NCI-H526 (cell line): Measurements from ENCODE around the gene IGF1R.

Experiments used
- DNase-seq, 2 experiments: peaks; one replicate each; lab custom pipeline; 2025; lab: John Stamatoyannopoulos, UW

IGF1R gene

GRCh38 chr15:98725874-98726273 is 77.5 kb downstream of the IGF1R start:
- no peak for DNase-seq

DNA sequence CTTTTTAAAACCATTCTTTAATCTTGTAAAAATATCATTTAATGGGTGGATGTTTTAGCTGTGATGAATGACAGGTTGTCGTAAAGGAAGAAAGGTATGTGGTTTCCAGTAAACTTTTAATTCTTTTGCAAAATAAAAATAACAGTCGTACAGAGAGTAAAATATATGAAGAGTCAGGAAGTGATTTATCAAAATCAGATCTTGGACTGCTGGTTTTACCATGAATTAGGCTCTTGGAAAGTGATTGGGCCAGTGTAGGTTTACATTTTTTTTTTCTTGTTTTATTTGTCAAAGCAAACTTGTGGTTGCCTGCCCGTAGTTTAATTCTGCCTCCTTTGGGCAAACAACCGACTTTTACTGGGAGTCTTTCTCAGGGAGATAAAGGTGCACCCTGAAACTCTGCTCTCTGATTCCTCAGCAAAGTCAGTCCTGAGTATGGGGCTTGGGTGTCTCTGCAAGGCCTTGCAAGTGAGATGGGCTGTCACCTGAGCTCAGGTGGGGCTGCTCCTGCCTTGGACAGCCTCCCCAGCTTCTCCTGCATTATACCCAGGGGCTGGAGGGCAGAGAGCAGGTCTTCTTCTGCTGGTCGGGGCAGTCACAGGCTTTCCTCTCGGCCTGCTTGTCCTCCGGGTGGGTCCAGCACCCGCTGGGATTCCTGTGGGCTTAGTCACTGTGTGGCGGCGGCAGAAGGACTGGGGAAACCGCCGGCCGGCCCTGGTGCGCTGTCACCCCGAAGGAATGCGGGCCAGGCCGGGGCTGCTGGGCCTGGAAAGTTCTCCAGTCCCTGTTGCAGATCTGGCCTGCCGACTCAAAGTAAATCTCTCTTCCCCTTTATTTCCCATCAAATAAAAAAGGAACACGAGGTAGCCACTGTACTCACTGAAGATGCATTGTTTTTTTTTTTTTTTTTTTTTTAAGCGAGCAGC is 79.0 kb downstream of the IGF1R start:
- DNase-seq = no peak

GRCh38 chr15:98728082-98728810 is 79.9 kb downstream of the IGF1R start:
- DNase-seq = no peak

DNA sequence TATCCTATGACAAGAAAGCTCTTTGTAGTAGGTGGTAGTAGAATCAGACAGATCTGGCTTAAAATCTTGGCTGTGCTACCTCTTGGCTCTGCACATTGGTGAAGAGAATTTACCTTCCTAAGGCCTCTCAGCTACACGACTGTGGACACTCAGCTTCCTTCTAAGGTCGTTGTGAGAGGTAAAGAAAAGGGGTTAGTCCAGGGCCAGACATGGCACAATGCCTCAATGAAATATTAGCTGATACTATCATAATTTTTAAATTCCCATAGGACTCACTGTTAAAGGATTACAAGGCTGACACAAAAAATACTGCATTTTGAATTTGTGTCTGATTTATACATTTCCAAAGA is 80.4 kb downstream of the IGF1R start:
- no peak for DNase-seq

- DNase-seq = no peak
These were observed 81.2 kb downstream of the IGF1R start for GRCh38 chr15:98729446-98730042.

GRCh38 chr15:98730860-98731711 is 82.7 kb downstream of the IGF1R start:
- no peak for DNase-seq

DNA sequence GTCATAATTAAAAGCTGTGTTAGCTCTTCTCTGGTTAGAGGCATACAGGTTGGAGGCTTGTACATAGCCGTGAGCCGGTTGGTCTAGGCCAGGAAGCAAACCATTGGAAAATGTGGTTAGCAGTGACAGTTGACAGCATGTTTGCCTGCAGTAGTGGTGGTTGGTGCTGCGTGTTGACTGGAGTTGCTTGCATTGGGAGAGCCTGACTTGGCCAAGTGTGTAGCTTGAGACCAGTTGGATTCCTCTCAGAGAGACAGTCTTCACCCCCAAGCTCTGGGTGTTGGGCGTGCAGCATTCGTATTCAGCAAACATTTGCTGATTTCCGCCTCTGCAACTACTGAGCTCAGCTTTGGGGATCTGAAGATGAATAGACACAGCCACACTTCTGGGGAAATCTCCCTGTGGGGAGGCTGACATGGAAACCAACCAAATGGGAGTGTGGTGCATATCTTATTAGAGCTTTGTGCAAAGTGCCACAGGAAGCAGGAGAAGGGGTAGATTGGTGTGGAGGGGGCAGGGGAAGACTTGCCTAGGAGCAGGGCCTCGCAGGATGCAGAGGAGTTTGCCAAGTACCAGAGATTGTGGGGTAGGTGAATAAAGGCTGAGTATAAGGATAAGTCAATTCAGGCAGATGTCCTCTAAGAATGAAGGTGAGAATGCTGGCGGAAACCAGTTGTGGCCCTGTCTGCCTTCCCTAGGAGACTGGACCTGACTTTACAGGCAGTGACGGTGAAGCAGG is 83.5 kb downstream of the IGF1R start:
- no peak for DNase-seq

- no peak for DNase-seq
These were observed 84.8 kb downstream of the IGF1R start for GRCh38 chr15:98733098-98733497.

DNA sequence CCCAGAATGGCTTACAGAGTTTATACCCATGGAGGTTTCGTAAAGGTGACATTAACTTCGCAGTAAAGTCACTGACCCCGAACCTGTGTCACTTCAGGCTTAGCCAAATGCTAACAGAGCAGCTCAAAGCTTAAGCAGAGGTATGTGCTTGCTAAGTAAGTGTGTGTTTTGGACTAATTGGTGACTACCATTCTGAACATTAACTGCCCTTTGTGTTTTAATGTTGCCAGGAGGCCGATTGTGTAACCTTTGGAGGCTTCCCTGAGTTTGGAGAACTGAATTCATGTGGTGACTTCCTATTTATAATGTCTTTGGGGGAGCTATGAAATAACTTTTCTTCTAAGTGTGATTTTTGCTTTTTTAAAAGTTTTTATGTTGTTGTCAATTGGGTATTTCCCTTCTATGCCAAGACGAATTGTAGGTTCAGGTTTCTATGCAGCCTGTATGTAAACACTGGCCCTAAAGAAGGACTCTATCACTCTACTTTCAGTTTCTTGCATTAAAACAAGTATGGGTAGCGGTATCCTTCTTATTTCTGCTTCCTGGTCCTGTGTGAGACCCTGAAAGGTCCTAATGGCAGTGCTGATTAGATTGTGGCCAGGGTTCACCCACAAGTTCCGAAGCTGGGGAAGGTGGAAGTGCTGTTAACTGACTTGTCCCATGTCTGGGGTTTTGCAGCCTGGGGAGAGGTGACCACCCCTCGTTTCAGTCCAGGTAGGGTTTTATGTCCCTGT is 86.3 kb downstream of the IGF1R start:
- DNase-seq = no peak

GRCh38 chr15:98735304-98735703 is 87.0 kb downstream of the IGF1R start:
- DNase-seq = no peak

GRCh38 chr15:98735895-98736617 is 87.7 kb downstream of the IGF1R start:
- no peak for DNase-seq

- no peak for DNase-seq
These were observed 88.8 kb downstream of the IGF1R start for GRCh38 chr15:98737159-98737558.

GRCh38 chr15:98737721-98738120 is 89.4 kb downstream of the IGF1R start:
- no peak for DNase-seq

DNA sequence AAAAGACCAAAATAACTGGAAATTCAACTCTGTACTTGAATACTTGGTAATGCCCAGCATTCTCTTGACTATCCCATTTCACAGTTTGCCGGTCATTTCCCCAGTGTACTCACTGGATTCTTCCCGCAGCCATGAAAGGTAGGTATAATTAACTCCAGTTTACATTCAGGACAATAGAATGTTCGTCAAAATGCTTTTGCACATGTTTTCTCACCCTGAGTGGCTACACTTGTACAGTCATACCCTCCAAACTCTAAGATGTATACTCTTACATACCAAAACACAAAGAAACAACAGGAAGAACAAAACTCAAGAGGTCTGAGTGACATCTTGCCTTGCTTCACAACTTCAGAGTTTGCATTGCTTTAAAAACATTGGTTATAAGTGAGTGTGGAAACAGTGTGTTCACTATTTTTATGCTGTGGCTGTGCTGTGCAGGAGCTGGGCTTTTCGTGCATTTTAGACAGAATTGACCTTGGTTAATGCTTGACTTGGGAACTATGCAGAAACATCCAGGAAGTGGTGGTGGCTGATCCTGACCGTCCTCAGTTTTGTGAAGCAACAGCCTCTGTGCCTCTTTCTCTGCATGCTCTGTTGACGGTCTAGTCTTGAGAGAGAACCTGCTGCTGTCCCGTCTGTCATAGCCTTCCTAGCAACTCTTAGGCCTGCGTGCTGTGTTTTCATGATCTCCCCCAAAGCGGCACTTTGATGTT is 90.5 kb downstream of the IGF1R start:
- no peak for DNase-seq

DNA sequence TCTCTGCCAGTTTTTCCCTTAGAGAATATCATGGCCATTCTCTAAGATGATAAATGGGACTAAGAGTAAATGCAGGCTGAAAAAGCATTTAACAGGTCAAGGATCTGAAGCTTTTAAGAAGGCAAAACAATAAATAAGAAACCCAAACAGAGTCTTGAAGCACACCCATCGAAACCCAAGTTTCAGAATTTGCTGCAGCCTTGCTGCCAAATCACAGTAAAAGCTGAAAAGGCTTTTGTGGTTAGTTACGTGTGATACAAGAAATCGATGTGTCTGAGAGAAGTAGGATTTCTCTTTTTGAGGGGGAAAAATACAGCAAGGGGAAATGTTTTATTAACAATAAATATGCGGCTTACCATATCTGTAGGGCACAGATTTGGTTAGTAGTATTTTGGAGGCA is 92.0 kb downstream of the IGF1R start:
- no peak for DNase-seq

- DNase-seq = no peak
These were observed 92.6 kb downstream of the IGF1R start for GRCh38 chr15:98740963-98741362.

- DNase-seq = no peak
These were observed 94.8 kb downstream of the IGF1R start for GRCh38 chr15:98743177-98743576.

DNA sequence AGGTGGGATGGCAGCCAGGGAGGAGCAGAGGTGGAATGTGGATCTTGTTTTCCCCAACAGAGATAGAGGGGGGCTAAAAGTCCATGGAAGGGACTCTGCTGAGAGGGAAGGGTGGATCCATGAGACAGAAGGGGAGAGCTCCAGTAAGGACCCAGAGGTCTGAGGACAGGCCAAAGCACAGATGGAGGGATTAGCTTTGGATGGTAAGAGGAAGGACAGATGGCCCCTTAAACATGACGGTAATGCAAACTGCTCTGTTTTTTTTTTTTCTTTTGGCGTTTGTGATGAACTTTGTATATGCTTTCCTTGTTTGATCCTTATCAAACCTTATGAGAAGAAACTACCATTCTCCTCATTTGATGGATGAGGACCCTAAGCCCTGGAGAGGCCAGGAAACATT is 96.2 kb downstream of the IGF1R start:
- DNase-seq = no peak

DNA sequence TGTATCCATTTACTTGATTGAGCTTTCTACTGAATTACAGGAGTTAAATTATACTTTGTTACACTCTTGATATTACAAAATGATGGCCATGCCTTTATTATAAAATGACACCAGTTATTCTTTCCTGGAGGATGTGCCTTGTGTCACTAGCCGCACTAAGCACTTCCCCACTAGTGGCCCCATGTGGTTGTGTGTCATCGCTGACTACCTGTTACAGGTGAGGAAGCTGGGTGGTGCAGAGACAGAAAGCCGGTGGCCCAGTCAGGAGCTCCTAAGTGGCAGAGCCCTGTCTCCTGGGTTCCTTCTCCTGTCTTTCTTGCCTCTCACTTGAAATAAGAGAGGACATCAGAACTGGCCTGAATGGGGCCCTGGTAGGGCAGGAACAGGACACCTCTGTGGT is 96.8 kb downstream of the IGF1R start:
- no peak for DNase-seq
